Cortex of kidney (tissue), 1 donor: ENCODE measurements around the gene GLP1R.

Experiments
- DNase-seq: peaks from one replicate; lab custom pipeline; 2025; lab: John Stamatoyannopoulos, UW

The GLP1R gene

GRCh38 chr6:39062014-39062740 is 13.6 kb downstream of the GLP1R start:
- no peak for DNase-seq

GRCh38 chr6:39063526-39063925 is 14.9 kb downstream of the GLP1R start:
- no peak for DNase-seq

- DNase-seq: no peak
Measured at GRCh38 chr6:39065561-39065960, 17.0 kb downstream of the GLP1R start.

GRCh38 chr6:39068391-39068790 is 19.8 kb downstream of the GLP1R start:
- DNase-seq: no peak

- DNase-seq: no peak
Measured at GRCh38 chr6:39072830-39073229, 24.2 kb downstream of the GLP1R start.

GRCh38 chr6:39073471-39074355 is 25.1 kb downstream of the GLP1R start:
- no peak for DNase-seq

- DNase-seq: no peak
Measured at GRCh38 chr6:39074486-39074885, 25.9 kb downstream of the GLP1R start.

- no peak for DNase-seq
Measured at GRCh38 chr6:39075010-39075686, 26.6 kb downstream of the GLP1R start.

GRCh38 chr6:39075807-39076622 is 27.4 kb downstream of the GLP1R start:
- no peak for DNase-seq

GRCh38 chr6:39076623-39077535 is 28.3 kb downstream of the GLP1R start:
- DNase-seq: no peak

GRCh38 chr6:39077882-39078594 is 29.5 kb downstream of the GLP1R start:
- DNase-seq: no peak

GRCh38 chr6:39078695-39079094 is 30.1 kb downstream of the GLP1R start:
- DNase-seq: no peak

- no peak for DNase-seq
Measured at GRCh38 chr6:39079197-39080125, 30.9 kb downstream of the GLP1R start.

- no peak for DNase-seq
Measured at GRCh38 chr6:39080246-39080875, 31.8 kb downstream of the GLP1R start.

GRCh38 chr6:39082310-39082709 is 33.7 kb downstream of the GLP1R start:
- no peak for DNase-seq

- no peak for DNase-seq
Measured at GRCh38 chr6:39083231-39083634, 34.7 kb downstream of the GLP1R start.

- no peak for DNase-seq
Measured at GRCh38 chr6:39084506-39084905, 35.9 kb downstream of the GLP1R start.

GRCh38 chr6:39085129-39085797 is 36.7 kb downstream of the GLP1R start:
- DNase-seq: no peak
